ENCODE measurements around the gene EIF2AK3. TPM values are rescaled to one million over a fixed set of nuclear protein-coding genes. Genes with fewer than 3 reads are reported as not detected.

EIF2AK3 gene
- total and polyA plus RNA-seq, 2 of the 13 experiments (the other 11 are each of a cell fraction or from before 2014, with no cell fraction given), result 10.3 to 30.6 TPM

- TF ChIP-seq ZNF724P (CRISPR knock-in tag; IDR thresholded peaks at IDR 0.05; ENCODE audit: borderline replicate concordance) (peak; percentile 1; the same call in 1 of the 2 replicates), NR1H2 (CRISPR knock-in tag; IDR thresholded peaks at IDR 0.05; ENCODE audit: borderline replicate concordance, low read depth) (no peak), MATR3 (CRISPR knock-in tag; IDR thresholded peaks at IDR 0.05) (no peak), DNMT3B (CRISPR knock-in tag; conservative IDR thresholded peaks at IDR 0.05) (peak; percentile 41), PCBP1 (IDR thresholded peaks at IDR 0.05; ENCODE audit: borderline replicate concordance, low read depth, low read length) (peak; percentile 91), ZNF879 (CRISPR knock-in tag; IDR thresholded peaks at IDR 0.05) (no peak), ZFAT (CRISPR knock-in tag; conservative IDR thresholded peaks at IDR 0.05) (no peak), TOE1 (CRISPR knock-in tag; IDR thresholded peaks at IDR 0.05) (no peak), NR2C2 (CRISPR knock-in tag; IDR thresholded peaks at IDR 0.05; ENCODE audit: borderline replicate concordance) (no peak; the same call in 1 of the 2 replicates), ZNF556 (CRISPR knock-in tag; IDR thresholded peaks at IDR 0.05; ENCODE audit: borderline replicate concordance) (no peak), AHDC1 (CRISPR knock-in tag; IDR thresholded peaks at IDR 0.05; ENCODE audit: borderline replicate concordance) (no peak), TRAFD1 (CRISPR knock-in tag; IDR thresholded peaks at IDR 0.05; ENCODE audit: borderline replicate concordance) (0 out of 2 replicates have a peak, but pooled peaks have one; percentile 49), RAD51 (IDR thresholded peaks at IDR 0.05; ENCODE audit: borderline replicate concordance) (no peak), JARID2 (CRISPR knock-in tag; IDR thresholded peaks at IDR 0.05; ENCODE audit: insufficient replicate concordance) (no peak), ZNF17 (CRISPR knock-in tag; IDR thresholded peaks at IDR 0.05) (no peak), IKZF1 (IDR thresholded peaks at IDR 0.05) (no peak), ZNF382 (CRISPR knock-in tag; IDR thresholded peaks at IDR 0.05; ENCODE audit: borderline replicate concordance) (no peak), GABPB1 (CRISPR knock-in tag; IDR thresholded peaks at IDR 0.05) (peak; percentile 93), ZBTB26 (CRISPR knock-in tag; IDR thresholded peaks at IDR 0.05; ENCODE audit: borderline replicate concordance) (no peak), NFE2 (CRISPR knock-in tag; IDR thresholded peaks at IDR 0.05) (no peak), CHCHD3 (CRISPR knock-in tag; IDR thresholded peaks at IDR 0.05) (no peak), RXRA (CRISPR knock-in tag; IDR thresholded peaks at IDR 0.05) (no peak; the same call in 1 of the 2 replicates)
Measured at GRCh38 chr2:88627055-88627855, at the start of gene EIF2AK3 (continued).
